ENCODE measurements around the gene TMEM147. TPM values are rescaled to one million over a fixed set of nuclear protein-coding genes. Genes with fewer than 3 reads are reported as not detected.
A peak's percentile ranks its signal among the peaks of the same experiment; 100 is the strongest.

TMEM147 gene
- total RNA-seq, 4 donors from 2014 or later, result 86.2 to 145 (median 119) TPM

- TF ChIP-seq POLR2A (IDR thresholded peaks at IDR 0.05) (no peak), CTCF (IDR thresholded peaks at IDR 0.05 in 4 of 5, conservative IDR thresholded peaks at IDR 0.05 in 1 of 5) (no peak)
- H3K4me3 ChIP-seq, result peak overlapping the region; percentile 37 to 52 (median 48)
- no peaks in the 10 kb centered on the region for H3K36me3 ChIP-seq
- intact Hi-C loops (cut with DNase I; ENCODE audit: low total_unique reads), result no loop called here
- H3K4me1 ChIP-seq, result peaks cover 0 to 9% of the 10 kb centered on the region in 2 donors
- ATAC-seq (no peak), DNase-seq (no peak)
- in situ Hi-C loops (cut with MboI; ENCODE audit: low sequenced_read_pairs in 4 of 4), result no loop called here
- peaks cover 19 to 29% (median 28%) of the 10 kb centered on the region in 3 donors for H3K27me3 ChIP-seq
- H3K27ac ChIP-seq, result no peak overlapping the region
- H3K9me3 ChIP-seq, result no peaks in the 10 kb centered on the region
These were observed 13.2 kb downstream of the TMEM147 start for GRCh38 chr19:35558400-35559280.

- no peak overlapping the region for H3K4me3 ChIP-seq
- intact Hi-C loops (cut with DNase I; ENCODE audit: low total_unique reads), result no loop called here
- H3K27me3 ChIP-seq, result peaks cover 19 to 30% (median 28%) of the 10 kb centered on the region in 3 donors
- peaks cover 0 to 9% of the 10 kb centered on the region in 2 donors for H3K4me1 ChIP-seq
- TF ChIP-seq POLR2A (IDR thresholded peaks at IDR 0.05), result no peak
- TF ChIP-seq CTCF (IDR thresholded peaks at IDR 0.05 in 4 of 5, conservative IDR thresholded peaks at IDR 0.05 in 1 of 5), result no peak
- no peak overlapping the region for H3K27ac ChIP-seq
- H3K9me3 ChIP-seq, result no peaks in the 10 kb centered on the region
- DNase-seq (no peak), ATAC-seq (no peak)
- no peaks in the 10 kb centered on the region for H3K36me3 ChIP-seq
- in situ Hi-C loops (cut with MboI; ENCODE audit: low sequenced_read_pairs in 4 of 4), result no loop called here
These were observed 13.8 kb downstream of the TMEM147 start for GRCh38 chr19:35559281-35559659.

- Histone ChIP-seq H3K27ac (no peak overlapping the region), H3K27me3 (peaks cover 19 to 30% (median 30%) of the 10 kb centered on the region in 3 donors), H3K9me3 (no peaks in the 10 kb centered on the region), H3K36me3 (no peaks in the 10 kb centered on the region), H3K4me3 (no peak overlapping the region), H3K4me1 (peaks cover 0 to 9% of the 10 kb centered on the region in 2 donors)
- intact Hi-C loops (cut with DNase I; ENCODE audit: low total_unique reads), result no loop called here
- in situ Hi-C loops (cut with MboI; ENCODE audit: low sequenced_read_pairs in 4 of 4), result no loop called here
- ATAC-seq (no peak), DNase-seq (no peak)
- TF ChIP-seq CTCF (IDR thresholded peaks at IDR 0.05 in 4 of 5, conservative IDR thresholded peaks at IDR 0.05 in 1 of 5) (no peak), POLR2A (IDR thresholded peaks at IDR 0.05) (no peak)
These were observed 14.4 kb downstream of the TMEM147 start for GRCh38 chr19:35559781-35560180.

- Histone ChIP-seq H3K27ac (no peak overlapping the region), H3K27me3 (peaks cover 19 to 31% (median 30%) of the 10 kb centered on the region in 3 donors), H3K4me1 (peaks cover 0 to 9% of the 10 kb centered on the region in 2 donors), H3K36me3 (no peaks in the 10 kb centered on the region), H3K9me3 (no peaks in the 10 kb centered on the region), H3K4me3 (no peak overlapping the region)
- no peak for DNase-seq
- in situ Hi-C loops (cut with MboI; ENCODE audit: low sequenced_read_pairs in 4 of 4) (no loop called here), intact Hi-C loops (cut with DNase I; ENCODE audit: low total_unique reads) (no loop called here)
- no peak for ATAC-seq
- TF ChIP-seq CTCF (IDR thresholded peaks at IDR 0.05 in 4 of 5, conservative IDR thresholded peaks at IDR 0.05 in 1 of 5) (no peak), POLR2A (IDR thresholded peaks at IDR 0.05) (no peak)
These were observed 14.8 kb downstream of the TMEM147 start for GRCh38 chr19:35560271-35560670.

All from gastrocnemius medialis (tissue), 4 donors.